Uterus (tissue), 4 donors: ENCODE measurements around the gene KLHDC7B. TPM values are rescaled to one million over a fixed set of nuclear protein-coding genes. Genes with fewer than 3 reads are reported as not detected.

Experiments
- DNase-seq, 2 donors: peaks; one replicate each; pipeline ENCODE4 v3.0.0-alpha.2; 2019 to 2020
- H3K27ac ChIP-seq, 2 donors: fragments of 200-600 bp; sonication (generic); 1 replicate in 1 of 2; 2 replicates in 1 of 2; pipeline ENCODE4 v1.5.1; 2016 to 2018
- H3K27me3 ChIP-seq, 2 donors: fragments of 200-600 bp; sonication (generic); one replicate each; pipeline ENCODE4 v1.5.1; 2018 to 2019; ENCODE audit warnings: control low read depth in 1 of 2
- H3K36me3 ChIP-seq, 2 donors: fragments of 200-600 bp; sonication (generic); one replicate each; pipeline ENCODE4 v1.5.1; 2019; ENCODE audit warnings: control low read depth in 1 of 2
- H3K4me1 ChIP-seq, 2 donors: fragments of 200-600 bp; sonication (generic); one replicate each; pipeline ENCODE4 v1.5.1; 2018 to 2019; ENCODE audit warnings: control low read depth in 1 of 2
- H3K4me3 ChIP-seq, 2 donors: fragments of 200-600 bp; sonication (generic); 1 replicate in 1 of 2; 2 replicates in 1 of 2; pipeline ENCODE4 v1.5.1; 2018 to 2019; ENCODE audit warnings: mild to moderate bottlenecking in 1 of 2
- H3K9me3 ChIP-seq, 2 donors: fragments of 200-600 bp; sonication (generic); one replicate each; pipeline ENCODE4 v1.5.1; 2019; ENCODE audit warnings: control low read depth in 1 of 2
- CTCF ChIP-seq, 4 experiments: fragments of 200-600 bp in 2 of 4; fragments of 450-650 bp in 2 of 4; sonication (generic) in 2 of 4; IDR thresholded peaks; one replicate each; pipeline ENCODE4 v1.5.1; 2016 to 2019; ENCODE audit warnings: antibody characterized with exemption in 4 of 4, mild to moderate bottlenecking in 2 of 4, moderate library complexity in 1 of 4
- POLR2A ChIP-seq, 2 donors: fragments of 450-650 bp; IDR thresholded peaks; one replicate each; pipeline ENCODE4 v1.6.1; 2016; ENCODE audit warnings: antibody characterized with exemption in 2 of 2, mild to moderate bottlenecking in 1 of 2, moderate library complexity in 1 of 2
- intact Hi-C: fragments of 100-400 bp; cut with DNase I; formaldehyde crosslinking; loops from one replicate; pipeline ENCODE4 v1.15.1; 2023; ENCODE audit warnings: low total_unique reads
- total RNA-seq, 4 donors: library from RNA; depleted of rRNA in 3 of 4; stranded (reverse); fragments of >200 nt in 3 of 4; gene quantifications; one replicate each; pipeline versions ENCODE4 v1.1.0 to v1.2.4, GENCODE V29; 2014 to 2023
- donor health status: DM: yes; HTN: yes; CAD: no.

KLHDC7B gene
- total RNA-seq, 4 donors from 2014 or later, result not detected

GRCh38 chr22:50505776-50506610 is 39.7 kb upstream of the KLHDC7B start:
- Histone ChIP-seq H3K4me1 (peaks cover 3 to 13% of the 10 kb centered on the region in 2 donors), H3K36me3 (no peaks in the 10 kb centered on the region), H3K4me3 (peak overlapping the region; percentile 98 to 99), H3K27me3 (no peaks in the 10 kb centered on the region), H3K27ac (peak overlapping the region in 1 of 2 donors; percentile 94), H3K9me3 (no peaks in the 10 kb centered on the region)
- TF ChIP-seq CTCF (IDR thresholded peaks at IDR 0.05) (no peak), POLR2A (IDR thresholded peaks at IDR 0.05) (no peak)
- no peak for DNase-seq
- intact Hi-C loops, result loop anchor here (10.0 kb wide), 1 partner anchor 231 kb away; the partner anchor contains the start of gene MAPK11

GRCh38 chr22:50506611-50507420 is 38.9 kb upstream of the KLHDC7B start:
- no peak for TF ChIP-seq POLR2A (IDR thresholded peaks at IDR 0.05)
- TF ChIP-seq CTCF (IDR thresholded peaks at IDR 0.05), result no peak
- intact Hi-C loops, result loop anchor here (10.0 kb wide), 1 partner anchor 232 kb away; the partner anchor contains the start of gene MAPK11
- DNase-seq, result peak in 1 of 2 donors; percentile 42

GRCh38 chr22:50507421-50507990 is 38.2 kb upstream of the KLHDC7B start, which contains the start of gene LMF2:
LMF2 (minus strand) TSS chr22:50507702; CDS start chr22:50507675, 27 bp downstream.
- TF ChIP-seq POLR2A (IDR thresholded peaks at IDR 0.05) (peak in 1 of 2 donors; percentile 64), CTCF (IDR thresholded peaks at IDR 0.05) (peak in 1 of 4 experiments; percentile 12)
- peaks cover 3 to 13% of the 10 kb centered on the region in 2 donors for H3K4me1 ChIP-seq
- peak; percentile 89 to 94 for DNase-seq
- H3K27ac ChIP-seq, result peak within 1 kb of the TSS; percentile 90 to 94
- no peaks in the 10 kb centered on the region for H3K27me3 ChIP-seq
- H3K36me3 ChIP-seq, result no peaks in the 10 kb centered on the region
- H3K4me3 ChIP-seq, result peak within 1 kb of the TSS; percentile 98 to 99
- intact Hi-C loops, result loop anchor here (10.0 kb wide), 1 partner anchor 233 kb away; the partner anchor contains the start of gene MAPK11
- H3K9me3 ChIP-seq, result no peaks in the 10 kb centered on the region

More at GRCh38 chr22:50506611-50507420, 38.9 kb upstream of the KLHDC7B start:
- H3K4me3 ChIP-seq, result peak overlapping the region; percentile 98 to 99
- H3K36me3 ChIP-seq, result no peaks in the 10 kb centered on the region
- H3K9me3 ChIP-seq, result no peaks in the 10 kb centered on the region
- H3K27me3 ChIP-seq, result no peaks in the 10 kb centered on the region
- peak overlapping the region; percentile 90 to 94 for H3K27ac ChIP-seq
- H3K4me1 ChIP-seq, result peaks cover 3 to 13% of the 10 kb centered on the region in 2 donors

GRCh38 chr22:50507991-50508884 is 37.5 kb upstream of the KLHDC7B start, which contains the start of gene NCAPH2:
NCAPH2 (plus strand) TSS chr22:50508224; CDS start chr22:50508338, 114 bp downstream.
- Histone ChIP-seq H3K36me3 (no peaks in the 10 kb centered on the region), H3K9me3 (no peaks in the 10 kb centered on the region), H3K27ac (peak within 1 kb of the TSS; percentile 90 to 94), H3K4me3 (peak within 1 kb of the TSS; percentile 98 to 99), H3K4me1 (peaks cover 3 to 13% of the 10 kb centered on the region in 2 donors), H3K27me3 (no peaks in the 10 kb centered on the region)
- peak in 2 of 4 experiments; percentile 12 to 18 for TF ChIP-seq CTCF (IDR thresholded peaks at IDR 0.05)
- TF ChIP-seq POLR2A (IDR thresholded peaks at IDR 0.05), result peak; percentile 71 to 89
- intact Hi-C loops, result loop anchor here (10.0 kb wide), 1 partner anchor 233 kb away; the partner anchor contains the start of gene MAPK11
- DNase-seq, result peak; percentile 96 to 98
